Left lobe of liver (tissue), 2 donors: ENCODE results near the gene TMEM87A. TPM values are rescaled to one million over a fixed set of nuclear protein-coding genes. Genes with fewer than 3 reads are reported as not detected.
"Not testable (repeated sequence)": the region's sequence is repeated elsewhere in the genome, so short reads cannot be mapped to it uniquely, and the experiment has no call there.

Experiments used
- ATAC-seq: fragments of 200-7000 bp; cut with Tn5 transposase; one replicate; pipeline ENCODE4 v1.9.1; 2020; ENCODE audit warnings: mild to moderate bottlenecking, moderate library complexity
- DNase-seq: peaks from one replicate; pipeline ENCODE4 v3.0.0-alpha.2; 2020; ENCODE audit warnings: low spot score
- total RNA-seq: library from RNA; stranded (reverse); gene quantifications from one replicate; pipeline ENCODE4 v1.2.1, GENCODE V29; 2021
- donor health status: DM: no; HTN: no; CAD: no; lungs with moderate emphysema.
- donor health status: DM: no; HTN: yes; CAD: no.

Gene TMEM87A, protein sequence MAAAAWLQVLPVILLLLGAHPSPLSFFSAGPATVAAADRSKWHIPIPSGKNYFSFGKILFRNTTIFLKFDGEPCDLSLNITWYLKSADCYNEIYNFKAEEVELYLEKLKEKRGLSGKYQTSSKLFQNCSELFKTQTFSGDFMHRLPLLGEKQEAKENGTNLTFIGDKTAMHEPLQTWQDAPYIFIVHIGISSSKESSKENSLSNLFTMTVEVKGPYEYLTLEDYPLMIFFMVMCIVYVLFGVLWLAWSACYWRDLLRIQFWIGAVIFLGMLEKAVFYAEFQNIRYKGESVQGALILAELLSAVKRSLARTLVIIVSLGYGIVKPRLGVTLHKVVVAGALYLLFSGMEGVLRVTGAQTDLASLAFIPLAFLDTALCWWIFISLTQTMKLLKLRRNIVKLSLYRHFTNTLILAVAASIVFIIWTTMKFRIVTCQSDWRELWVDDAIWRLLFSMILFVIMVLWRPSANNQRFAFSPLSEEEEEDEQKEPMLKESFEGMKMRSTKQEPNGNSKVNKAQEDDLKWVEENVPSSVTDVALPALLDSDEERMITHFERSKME
- 12.7 TPM for total RNA-seq

DNA sequence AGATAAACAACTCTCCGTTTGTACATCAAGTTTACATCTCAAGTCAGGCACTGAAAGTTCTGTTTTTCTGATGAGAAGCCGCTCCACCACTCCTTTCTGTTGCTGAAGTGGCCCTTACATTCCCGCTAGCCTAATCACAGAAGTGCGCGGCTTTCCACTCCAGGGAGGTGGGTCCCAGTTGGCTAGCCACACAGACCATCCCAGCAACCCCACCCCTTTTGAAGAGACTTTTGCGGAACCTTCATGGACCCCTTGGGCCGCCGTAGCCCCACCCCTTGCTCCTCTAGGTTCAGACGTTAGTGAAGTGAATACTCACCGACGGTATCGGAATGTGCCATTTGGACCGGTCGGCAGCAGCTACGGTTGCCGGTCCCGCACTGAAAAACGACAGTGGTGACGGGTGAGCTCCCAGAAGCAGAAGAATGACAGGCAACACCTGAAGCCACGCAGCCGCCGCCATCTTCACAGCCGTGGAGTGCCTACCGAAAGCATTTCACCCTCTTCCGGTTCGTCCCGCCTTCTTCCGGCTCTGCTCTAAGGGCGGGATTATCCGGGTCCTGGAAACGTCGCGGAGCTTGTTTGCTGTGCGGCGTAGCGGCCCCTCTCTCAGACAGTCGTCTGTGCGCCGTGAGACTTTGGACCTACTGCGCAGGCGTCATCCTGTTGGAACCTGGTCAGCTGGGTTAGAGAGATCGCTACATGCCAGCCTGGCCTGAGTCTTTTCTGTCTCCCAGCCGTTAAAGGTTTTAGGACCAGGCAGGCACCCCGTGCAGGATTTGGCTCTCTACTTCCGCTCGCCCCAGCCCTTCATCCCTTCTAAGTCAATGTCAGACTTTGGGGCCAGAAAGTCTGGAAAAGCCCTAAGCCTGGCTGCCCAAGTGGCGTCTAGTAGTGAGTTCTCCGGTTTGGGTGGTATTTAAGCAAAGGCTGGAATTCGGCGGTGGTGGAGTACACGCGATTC is at the start of gene TMEM87A, which contains the start of gene GANC:
Gene TMEM87A, minus strand, starts transcription at position 495 of the 961 bp plus-strand sequence. Its CDS starts 35 bp downstream, at position 460.
Gene GANC, plus strand, starts transcription at position 263 of the 961 bp plus-strand sequence. CDS start 1,281 bp downstream, outside the sequence.
- ATAC-seq, result peak; percentile 89

DNA sequence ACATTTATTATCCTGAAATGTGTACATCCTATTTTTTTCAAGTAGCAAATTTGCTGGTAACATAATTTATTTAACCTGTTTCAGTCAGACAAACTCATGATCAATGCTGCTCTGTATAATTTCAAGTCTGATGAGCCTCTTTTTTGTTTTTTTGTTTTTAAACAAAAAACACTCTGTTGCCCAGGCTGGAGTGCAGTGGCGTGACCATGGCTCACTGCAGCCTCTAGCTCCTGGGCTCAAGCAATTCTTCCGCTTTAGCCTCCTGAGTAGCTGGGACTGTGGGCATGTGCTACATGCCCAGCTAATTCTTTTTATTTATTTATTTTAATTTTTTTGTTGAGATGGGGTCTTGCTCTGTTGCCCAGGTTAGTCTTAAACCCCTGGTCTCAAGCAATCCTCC is 46.0 kb upstream of the TMEM87A start:
- ATAC-seq (no peak), DNase-seq (no peak)

More for the DNA sequence above, at the start of gene TMEM87A, which contains the start of gene GANC:
- DNase-seq, result peak; percentile 99

DNA sequence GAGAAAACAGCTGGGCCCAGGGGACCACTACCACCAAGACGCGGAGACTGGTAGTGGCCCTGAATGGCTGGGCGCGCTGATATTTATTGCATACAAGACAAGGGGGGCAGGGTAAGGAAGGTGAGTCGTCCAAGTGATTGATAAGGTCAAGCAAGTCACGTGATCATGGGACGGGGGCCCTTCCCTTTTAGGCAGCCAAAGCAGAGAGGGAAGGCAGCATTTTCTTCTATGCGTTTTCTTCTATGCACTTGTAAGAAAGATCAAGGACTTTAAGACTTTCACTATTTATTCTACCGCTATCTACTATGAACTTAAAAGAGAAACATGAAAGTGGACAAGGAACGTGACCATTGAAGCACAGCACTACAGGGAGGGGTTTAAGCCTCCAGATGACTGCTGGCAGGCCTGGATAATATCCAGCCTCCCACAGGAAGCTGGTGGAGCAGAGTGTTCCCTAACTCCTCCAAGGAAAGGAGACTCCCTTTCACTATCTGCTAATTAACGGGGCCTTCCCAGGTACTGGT is 43.1 kb upstream of the TMEM87A start:
- DNase-seq, ATAC-seq: not testable (repeated sequence)

DNA sequence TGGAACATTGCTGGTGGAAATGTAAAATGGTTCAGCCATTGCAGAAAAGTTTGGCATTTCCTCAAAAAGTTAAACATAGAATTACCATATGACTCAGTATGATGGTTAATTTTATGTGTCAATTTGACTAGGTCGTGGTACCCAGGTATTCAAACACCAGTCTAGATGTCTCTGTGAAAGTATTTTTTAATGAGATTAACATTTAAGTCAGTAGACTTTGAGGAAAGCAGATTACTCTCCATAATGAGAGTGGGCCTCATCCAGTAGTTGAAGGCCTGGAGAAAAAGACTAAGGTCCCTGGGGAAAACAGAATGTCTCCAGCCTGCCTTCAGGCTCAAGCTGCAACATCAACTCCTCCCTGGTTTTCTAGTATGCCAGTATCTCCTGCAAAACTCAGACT is 42.3 kb upstream of the TMEM87A start:
- DNase-seq, result no peak
- no peak for ATAC-seq

DNA sequence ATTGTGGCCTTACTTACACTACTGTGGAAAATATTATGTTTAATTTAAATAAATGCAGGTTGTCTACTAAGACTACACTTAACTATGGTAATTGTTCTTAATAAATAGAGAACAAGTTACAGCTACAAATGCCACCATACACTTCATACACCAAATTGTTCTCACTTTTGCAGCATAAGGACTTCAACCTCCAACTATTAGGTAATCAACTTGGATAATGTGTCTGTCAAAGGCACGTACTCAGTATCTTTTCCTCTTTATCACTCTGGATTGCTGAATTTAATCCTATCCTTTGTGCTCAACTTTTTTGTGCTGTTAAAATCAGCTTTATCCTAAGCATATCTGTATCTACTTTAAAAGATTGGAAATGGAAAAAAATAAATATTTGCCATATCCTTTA is 41.6 kb upstream of the TMEM87A start:
- peak; percentile 95 for ATAC-seq
- no peak for DNase-seq

DNA sequence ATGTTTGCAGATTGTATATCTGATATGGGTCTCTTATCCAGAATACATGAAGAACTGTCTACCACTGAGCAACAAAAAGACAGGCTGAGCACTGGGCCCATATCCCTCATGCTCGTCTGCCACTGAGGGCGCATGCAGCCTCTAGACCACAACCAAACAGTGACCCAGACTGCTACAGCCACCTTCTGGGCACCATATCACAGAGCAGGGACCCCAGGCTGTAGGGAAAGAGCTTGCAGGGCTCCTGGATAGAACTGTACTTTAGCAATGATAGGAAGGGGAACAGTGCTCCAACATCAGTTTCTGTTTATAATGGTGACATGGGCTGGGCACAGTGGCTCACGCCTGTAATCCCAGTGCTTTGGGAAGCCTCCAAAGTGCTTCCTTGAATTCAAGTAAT is 40.2 kb upstream of the TMEM87A start:
- peak; percentile 74 for ATAC-seq
- no peak for DNase-seq

DNA sequence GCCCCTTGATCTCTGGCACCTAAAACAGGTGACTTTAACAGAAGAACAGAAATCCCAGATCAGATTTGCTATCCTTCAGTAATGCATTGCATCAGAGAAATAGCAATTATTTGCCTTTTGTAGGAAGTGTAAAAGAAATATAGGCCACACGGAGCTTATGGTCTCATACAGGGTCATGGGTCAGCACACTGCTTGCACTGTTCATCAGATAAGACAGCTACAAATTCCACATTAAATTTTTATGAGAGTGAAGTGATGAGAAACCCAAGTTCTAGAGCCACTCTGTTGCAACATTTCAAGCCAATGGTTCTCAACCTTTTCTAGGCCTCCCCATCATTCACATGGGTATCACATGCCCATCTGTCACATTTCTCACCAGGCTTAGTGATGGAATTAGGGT is 33.4 kb upstream of the TMEM87A start:
- no peak for DNase-seq
- no peak for ATAC-seq

DNA sequence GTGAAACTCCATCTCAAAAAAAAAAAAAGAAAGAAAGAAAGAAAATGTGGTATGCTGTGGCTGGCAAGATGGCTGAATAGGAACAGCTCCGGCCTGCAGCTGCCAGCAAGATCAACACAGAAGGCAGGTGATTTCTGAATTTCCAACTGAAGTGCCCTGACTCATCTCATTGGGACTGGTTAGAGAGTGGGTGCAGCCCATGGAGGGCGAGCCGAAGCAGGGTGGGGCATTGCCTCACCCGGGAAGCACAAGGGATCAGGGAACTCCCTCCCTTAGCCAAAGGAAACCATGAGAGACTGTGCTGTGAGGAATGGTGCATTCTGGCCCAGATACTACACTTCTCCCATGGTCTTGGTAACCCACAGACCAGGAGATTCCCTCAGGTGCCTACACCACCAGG is 27.8 kb upstream of the TMEM87A start:
- not testable (repeated sequence) for DNase-seq, ATAC-seq

DNA sequence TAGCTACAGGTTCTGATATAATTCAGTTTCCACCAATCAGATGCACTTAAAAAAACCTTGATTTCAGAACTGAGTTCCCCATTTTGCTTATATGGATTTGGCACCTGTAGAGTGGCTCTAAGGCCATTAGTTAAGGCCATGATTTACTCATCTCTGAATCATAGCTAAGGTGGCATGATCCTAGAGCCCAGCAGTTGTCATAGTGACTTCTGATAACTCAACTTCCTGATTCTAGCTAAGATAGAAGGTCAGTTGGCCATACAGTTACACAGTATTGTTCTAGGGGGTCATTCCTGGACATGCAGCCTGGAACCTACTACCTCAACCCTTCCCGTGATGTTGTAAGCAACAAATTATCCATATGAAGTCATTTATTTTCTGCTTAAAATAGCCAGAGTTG is 15.9 kb upstream of the TMEM87A start:
- ATAC-seq, result no peak
- no peak for DNase-seq

DNA sequence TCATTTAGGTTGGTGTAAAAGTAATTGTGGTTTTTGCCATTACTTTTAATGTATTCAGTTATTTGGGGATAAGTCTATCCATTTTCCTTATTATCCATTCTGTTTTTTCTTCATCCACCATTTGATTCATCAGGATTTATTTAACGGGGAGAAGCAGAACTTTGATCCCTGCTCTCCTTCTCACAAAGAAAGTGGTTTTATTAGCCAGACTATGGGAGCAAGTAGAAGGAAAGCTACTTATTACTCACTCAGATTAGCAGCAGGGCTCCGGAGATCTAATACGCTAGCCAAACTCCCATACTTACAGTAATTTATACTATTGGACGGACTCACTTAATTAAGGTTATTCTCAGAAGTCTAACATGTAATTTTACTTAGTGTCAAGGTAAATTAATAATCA is 14.7 kb upstream of the TMEM87A start:
- DNase-seq (no peak), ATAC-seq (no peak)

DNA sequence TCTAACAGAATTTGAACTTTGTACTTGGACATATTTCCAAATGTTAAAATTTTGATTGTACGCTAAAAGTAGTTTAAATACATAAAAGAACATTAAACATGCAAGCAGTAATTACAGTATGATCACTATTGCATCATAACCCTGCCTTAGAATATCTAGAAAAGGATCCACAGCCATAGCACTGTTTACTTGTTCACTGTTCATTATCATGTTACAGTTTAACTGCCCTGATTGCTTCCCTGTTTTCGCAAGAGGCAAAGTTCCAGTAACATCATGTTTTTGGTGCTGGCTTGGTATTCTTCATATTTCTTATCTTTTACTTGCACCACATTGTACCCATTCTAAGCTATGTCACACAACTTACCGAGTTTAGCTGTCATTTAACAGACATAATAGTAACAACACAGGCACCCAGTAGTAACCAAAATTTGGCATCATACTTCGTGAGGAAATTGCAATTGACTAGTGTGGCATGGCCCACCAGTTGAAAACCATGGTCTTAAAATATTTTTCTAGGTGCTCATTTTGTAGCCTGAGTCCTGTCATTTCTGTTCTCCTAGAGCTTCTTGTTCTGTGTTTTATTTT is 13.3 kb upstream of the TMEM87A start:
- ATAC-seq (peak; percentile 69), DNase-seq (peak; percentile 57)

DNA sequence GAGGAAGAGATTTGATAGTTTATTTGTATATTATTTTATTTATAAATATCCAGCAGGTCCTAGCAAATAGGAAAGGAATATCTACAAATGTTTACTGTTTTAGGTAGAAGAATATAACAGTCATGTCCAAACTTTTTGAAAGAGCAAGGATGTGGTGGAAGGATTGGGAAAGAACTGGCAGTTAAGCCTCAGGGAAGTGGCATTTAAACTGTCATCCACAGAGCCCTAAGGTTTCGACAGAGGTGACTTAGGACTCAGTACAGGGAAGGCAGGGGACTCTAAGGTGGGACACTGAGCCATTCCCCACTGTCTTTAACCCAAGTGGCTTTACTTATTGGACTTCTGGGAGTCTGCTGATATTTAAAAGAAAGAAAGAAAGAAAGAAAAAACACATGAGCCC is 11.8 kb upstream of the TMEM87A start:
- ATAC-seq (peak; percentile 29), DNase-seq (no peak)

DNA sequence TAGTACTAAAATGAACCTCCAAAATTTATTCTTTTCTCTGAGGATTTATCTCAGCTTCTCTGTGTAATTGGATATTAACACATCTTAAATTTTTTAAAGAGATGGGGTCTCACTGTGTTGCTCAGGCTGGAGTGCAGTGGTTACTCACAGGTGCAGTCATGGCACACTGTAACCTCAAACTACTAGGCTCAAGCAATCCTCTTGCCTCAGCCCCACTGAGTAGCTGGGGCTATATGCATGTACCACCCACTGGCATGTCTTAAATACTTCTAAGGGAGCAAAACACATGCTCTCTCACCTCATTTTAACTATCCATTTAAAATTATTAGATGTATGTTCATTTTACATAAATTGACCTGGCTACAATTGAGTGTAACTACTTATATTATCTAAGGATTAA is 11.3 kb upstream of the TMEM87A start:
- ATAC-seq (no peak), DNase-seq (no peak)

DNA sequence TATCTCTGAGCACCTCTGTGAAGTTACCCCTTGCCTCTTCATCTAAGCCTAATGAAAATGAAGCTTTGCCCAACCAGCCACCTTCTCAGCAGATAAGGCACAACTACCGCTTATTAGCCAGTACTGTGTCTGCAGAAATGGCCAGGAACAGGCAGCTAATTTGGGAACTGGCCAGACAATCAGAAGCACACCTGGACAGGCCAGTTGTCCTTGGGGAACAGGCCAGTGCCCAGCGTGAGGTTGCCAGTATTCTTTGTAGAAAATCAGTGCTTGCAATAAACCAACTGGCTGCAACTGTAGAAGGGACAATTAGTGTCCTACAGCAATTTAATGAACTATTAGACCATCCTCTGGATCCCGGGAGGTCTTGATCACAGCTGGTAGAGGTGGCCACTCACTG is 10.4 kb upstream of the TMEM87A start:
- peak; percentile 63 for ATAC-seq
- DNase-seq, result peak; percentile 70

DNA sequence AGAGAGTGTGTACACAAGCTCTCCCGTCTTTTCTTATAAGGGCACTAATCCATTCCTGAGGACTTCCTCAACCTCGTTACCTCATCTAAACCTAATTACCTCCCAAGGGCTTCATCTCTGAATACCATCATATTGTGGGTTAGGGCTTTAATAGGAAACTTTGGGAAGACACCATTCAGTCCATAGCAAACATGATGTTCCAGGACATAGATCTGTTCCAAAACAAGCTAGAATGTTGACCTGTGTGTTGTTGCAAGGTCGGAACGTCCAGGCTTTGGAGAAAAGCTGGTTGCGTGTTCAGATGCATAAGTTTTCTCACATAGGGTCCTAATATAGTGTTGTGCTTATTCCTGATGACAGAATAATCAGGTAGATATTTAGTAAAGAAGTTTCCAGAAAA is 9.7 kb upstream of the TMEM87A start:
- DNase-seq (no peak), ATAC-seq (peak; percentile 71)

DNA sequence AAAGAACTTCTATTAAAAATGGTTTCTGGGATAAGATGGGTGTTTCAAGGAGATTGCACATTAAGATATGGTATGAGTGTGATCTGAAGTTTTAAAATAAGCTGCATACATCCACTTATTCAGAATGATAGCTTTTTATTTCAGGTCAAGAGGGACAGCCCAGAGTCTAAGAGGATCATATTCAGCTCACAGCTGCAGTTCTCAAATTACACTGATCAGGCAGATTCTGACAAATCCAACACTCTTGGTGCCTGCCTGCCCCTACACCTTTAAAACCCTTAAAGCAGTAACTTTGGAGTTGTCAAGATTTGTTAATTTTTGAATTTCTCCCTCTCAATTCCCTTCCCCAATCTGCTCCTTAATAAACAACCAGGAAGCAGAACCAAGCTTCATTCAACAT is 9.1 kb upstream of the TMEM87A start:
- ATAC-seq (peak; percentile 7), DNase-seq (no peak)

DNA sequence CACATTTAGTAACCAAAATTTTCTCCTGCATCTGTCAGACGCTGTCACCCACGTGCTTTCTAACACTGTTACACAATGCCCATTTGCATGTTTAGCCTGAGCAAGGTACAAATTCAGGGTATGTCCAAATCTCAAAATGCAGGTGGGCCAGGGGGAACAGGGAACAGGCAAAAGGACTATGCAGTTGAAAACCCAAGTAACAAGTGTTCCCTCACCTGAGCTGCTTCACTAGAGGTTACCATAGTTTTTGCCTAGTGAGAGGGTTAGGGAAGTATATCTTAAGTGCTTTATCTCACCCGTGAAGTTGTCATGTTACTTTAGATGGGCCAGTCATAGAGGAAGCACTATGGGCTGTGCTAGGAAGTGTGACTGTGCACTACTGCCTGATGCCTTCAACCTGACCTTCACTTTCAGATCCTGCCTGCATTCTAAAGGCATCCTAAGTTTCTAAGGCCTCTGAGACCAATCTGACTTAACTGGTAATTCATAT is 6.0 kb upstream of the TMEM87A start:
- no peak for DNase-seq
- ATAC-seq, result peak; percentile 9

DNA sequence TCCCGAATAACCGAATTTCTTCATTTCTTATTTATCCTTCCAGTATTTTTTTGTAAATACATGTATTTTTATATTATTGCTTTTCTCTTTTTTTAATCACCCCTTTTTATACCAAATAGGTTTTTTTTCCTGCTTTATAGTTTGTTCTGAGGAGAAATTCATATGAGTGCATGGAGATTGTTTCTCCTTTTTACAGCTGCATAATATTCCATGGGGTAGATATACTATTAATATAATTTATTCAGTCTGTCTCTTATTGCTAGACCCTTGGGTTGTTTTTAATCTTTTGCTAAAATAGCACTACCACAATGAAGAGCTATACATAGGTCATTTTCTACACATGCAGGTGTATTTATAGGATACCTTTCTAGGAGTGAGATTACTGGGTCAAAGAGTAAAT is 3.5 kb upstream of the TMEM87A start:
- ATAC-seq (no peak), DNase-seq (no peak)

DNA sequence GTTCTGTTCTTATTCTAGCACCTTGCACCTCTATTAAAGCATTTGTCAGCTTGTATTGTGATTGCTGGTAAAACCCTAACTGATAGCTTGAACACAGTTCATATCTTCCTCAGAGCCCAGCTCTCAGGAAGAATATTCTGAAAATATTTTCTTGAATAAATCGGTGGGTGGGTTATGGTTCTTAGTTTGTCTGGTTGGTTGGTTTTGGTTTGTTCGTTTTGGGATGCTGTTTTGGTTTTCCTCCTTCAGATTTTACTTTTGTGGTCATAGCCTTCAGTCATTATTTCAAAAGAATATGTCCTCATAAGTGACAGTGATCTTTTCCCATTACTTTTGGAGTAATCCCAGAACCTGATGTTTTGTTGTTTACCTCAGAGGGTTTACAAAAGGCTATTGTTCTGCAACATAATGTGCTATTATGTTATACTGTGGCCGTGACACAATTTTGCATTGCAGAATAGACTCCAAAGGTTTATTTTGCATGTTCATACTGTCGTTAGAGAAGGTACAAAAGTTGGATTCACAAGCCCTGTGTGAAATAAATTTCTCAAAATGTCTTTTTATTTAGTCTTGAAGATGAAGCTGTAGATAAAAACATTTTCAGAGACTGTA is 2.7 kb upstream of the TMEM87A start:
- ATAC-seq (no peak), DNase-seq (no peak)

DNA sequence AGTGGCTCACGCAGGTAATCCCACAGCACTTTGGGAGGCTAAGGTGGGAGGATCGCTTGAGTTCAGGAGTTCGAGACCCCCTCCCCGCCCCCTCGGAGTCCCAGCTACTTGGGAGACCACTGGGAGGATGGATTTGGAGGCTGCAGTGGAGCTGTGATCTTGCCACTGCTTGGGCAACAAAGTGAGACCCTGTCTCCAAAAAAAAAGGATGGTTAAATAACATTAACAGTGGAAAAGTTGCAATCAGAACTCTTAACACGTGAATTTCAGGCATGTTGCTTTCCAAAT is 1.4 kb upstream of the TMEM87A start:
- ATAC-seq (no peak), DNase-seq (no peak)
